ENCODE data around the gene GIMAP5.
"Not testable (repeated sequence)": the region's sequence is repeated elsewhere in the genome, so short reads cannot be mapped to it uniquely, and the experiment has no call there.

GIMAP5 gene

GRCh38 chr7:150753239-150753638 is 16.0 kb downstream of the GIMAP5 start:
- H3K36me3 ChIP-seq (ENCODE audit: control insufficient read depth, low read depth, low read length): no peaks in the 10 kb centered on the region
- H3K27me3 ChIP-seq (ENCODE audit: control insufficient read depth, insufficient read depth, low read length): peaks cover 41% of the 10 kb centered on the region
- H3K9me3 ChIP-seq (ENCODE audit: control insufficient read depth, low read depth, low read length): no peaks in the 10 kb centered on the region
- no peak overlapping the region for H3K9ac ChIP-seq (ENCODE audit: low read length)
- H3K4me3 ChIP-seq (ENCODE audit: low read length): no peak overlapping the region
- no peak overlapping the region for H3K27ac ChIP-seq (ENCODE audit: low read length)
- no peaks in the 10 kb centered on the region for H3K4me1 ChIP-seq (ENCODE audit: control insufficient read depth, low read depth, low read length)

GRCh38 chr7:150753826-150754603 is 16.8 kb downstream of the GIMAP5 start:
- Histone ChIP-seq H3K27ac (ENCODE audit: low read length) (no peak overlapping the region), H3K9me3 (ENCODE audit: control insufficient read depth, low read depth, low read length) (no peaks in the 10 kb centered on the region), H3K4me3 (ENCODE audit: low read length) (no peak overlapping the region), H3K9ac (ENCODE audit: low read length) (no peak overlapping the region), H3K27me3 (ENCODE audit: control insufficient read depth, insufficient read depth, low read length) (peaks cover 33% of the 10 kb centered on the region), H3K36me3 (ENCODE audit: control insufficient read depth, low read depth, low read length) (no peaks in the 10 kb centered on the region), H3K4me1 (ENCODE audit: control insufficient read depth, low read depth, low read length) (no peaks in the 10 kb centered on the region)

DNA sequence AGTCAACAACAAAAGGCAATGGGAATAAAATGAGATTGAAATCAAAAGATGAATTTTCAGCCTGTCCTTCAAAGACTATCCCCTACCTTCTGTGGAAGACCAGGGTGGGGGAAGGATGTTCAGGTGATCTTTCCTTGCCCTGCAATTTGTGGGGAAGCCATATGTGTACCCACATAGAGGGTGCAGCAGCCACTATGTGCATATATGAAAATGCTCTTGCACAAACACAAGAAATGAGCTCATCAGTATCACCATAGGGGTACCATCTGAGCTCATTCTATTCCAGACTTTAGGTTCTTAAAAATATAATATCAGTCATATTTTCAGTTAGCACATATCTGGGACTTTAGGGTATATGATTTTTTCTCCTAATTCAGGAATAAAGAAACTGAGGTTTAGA is 17.7 kb downstream of the GIMAP5 start:
- H3K27me3 ChIP-seq (ENCODE audit: control insufficient read depth, insufficient read depth, low read length): peaks cover 23% of the 10 kb centered on the region
- no peak overlapping the region for H3K27ac ChIP-seq (ENCODE audit: low read length)
- no peak overlapping the region for H3K4me3 ChIP-seq (ENCODE audit: low read length)
- H3K9me3 ChIP-seq (ENCODE audit: control insufficient read depth, low read depth, low read length): no peaks in the 10 kb centered on the region
- no peaks in the 10 kb centered on the region for H3K4me1 ChIP-seq (ENCODE audit: control insufficient read depth, low read depth, low read length)
- no peaks in the 10 kb centered on the region for H3K36me3 ChIP-seq (ENCODE audit: control insufficient read depth, low read depth, low read length)
- H3K9ac ChIP-seq (ENCODE audit: low read length): no peak overlapping the region

GRCh38 chr7:150755473-150756099 is 18.4 kb downstream of the GIMAP5 start:
- no peak overlapping the region for H3K27ac ChIP-seq (ENCODE audit: low read length)
- H3K4me3 ChIP-seq (ENCODE audit: low read length): no peak overlapping the region
- H3K4me1 ChIP-seq (ENCODE audit: control insufficient read depth, low read depth, low read length): no peaks in the 10 kb centered on the region
- peaks cover 22% of the 10 kb centered on the region for H3K27me3 ChIP-seq (ENCODE audit: control insufficient read depth, insufficient read depth, low read length)
- H3K9me3 ChIP-seq (ENCODE audit: control insufficient read depth, low read depth, low read length): no peaks in the 10 kb centered on the region
- no peaks in the 10 kb centered on the region for H3K36me3 ChIP-seq (ENCODE audit: control insufficient read depth, low read depth, low read length)
- no peak overlapping the region for H3K9ac ChIP-seq (ENCODE audit: low read length)

DNA sequence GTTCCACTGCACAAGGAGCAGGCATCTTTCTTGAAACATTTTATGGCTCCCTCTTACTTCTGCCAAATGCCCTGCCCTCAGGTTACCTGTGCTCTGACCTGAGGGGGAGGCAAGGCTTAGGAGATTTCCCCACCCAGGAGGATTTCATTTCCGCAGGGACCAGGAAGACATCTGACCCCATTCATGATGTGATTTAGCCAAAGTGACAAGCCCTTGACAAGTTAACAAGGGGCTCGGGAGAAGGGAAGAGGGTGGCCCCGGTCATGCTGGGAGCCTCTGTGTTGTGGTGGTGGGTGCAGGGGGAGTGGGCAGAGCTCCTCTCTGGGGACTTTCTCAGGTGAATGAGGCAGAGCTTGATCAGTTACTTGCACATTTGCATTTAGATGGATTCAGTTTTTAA is 18.9 kb downstream of the GIMAP5 start:
- Histone ChIP-seq H3K27ac (ENCODE audit: low read length) (no peak overlapping the region), H3K4me3 (ENCODE audit: low read length) (no peak overlapping the region), H3K27me3 (ENCODE audit: control insufficient read depth, insufficient read depth, low read length) (peaks cover 16% of the 10 kb centered on the region), H3K9me3 (ENCODE audit: control insufficient read depth, low read depth, low read length) (no peaks in the 10 kb centered on the region), H3K9ac (ENCODE audit: low read length) (no peak overlapping the region), H3K36me3 (ENCODE audit: control insufficient read depth, low read depth, low read length) (no peaks in the 10 kb centered on the region), H3K4me1 (ENCODE audit: control insufficient read depth, low read depth, low read length) (no peaks in the 10 kb centered on the region)

DNA sequence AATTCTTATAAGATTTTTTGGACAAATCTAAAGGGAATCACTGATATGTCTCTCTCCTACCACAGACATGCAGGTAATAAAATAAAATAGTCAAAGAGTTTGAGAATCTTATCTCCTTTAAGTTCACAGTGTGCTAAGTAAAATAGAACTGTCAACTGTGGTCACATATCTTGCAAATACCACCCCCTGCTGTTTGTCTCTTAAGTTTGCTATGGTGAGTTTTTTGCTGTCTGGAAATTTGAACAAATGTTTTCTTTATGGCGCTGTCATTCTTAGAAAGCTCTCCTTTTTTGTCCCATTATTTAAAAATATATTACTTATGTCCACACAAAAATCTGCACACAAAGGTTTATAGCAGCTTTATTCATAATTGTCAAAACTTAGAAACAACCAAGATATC is 19.6 kb downstream of the GIMAP5 start:
- Histone ChIP-seq H3K4me3 (ENCODE audit: low read length) (no peak overlapping the region), H3K27me3 (ENCODE audit: control insufficient read depth, insufficient read depth, low read length) (peaks cover 12% of the 10 kb centered on the region), H3K36me3 (ENCODE audit: control insufficient read depth, low read depth, low read length) (no peaks in the 10 kb centered on the region), H3K27ac (ENCODE audit: low read length) (no peak overlapping the region), H3K4me1 (ENCODE audit: control insufficient read depth, low read depth, low read length) (no peaks in the 10 kb centered on the region), H3K9me3 (ENCODE audit: control insufficient read depth, low read depth, low read length) (no peaks in the 10 kb centered on the region), H3K9ac (ENCODE audit: low read length) (no peak overlapping the region)

DNA sequence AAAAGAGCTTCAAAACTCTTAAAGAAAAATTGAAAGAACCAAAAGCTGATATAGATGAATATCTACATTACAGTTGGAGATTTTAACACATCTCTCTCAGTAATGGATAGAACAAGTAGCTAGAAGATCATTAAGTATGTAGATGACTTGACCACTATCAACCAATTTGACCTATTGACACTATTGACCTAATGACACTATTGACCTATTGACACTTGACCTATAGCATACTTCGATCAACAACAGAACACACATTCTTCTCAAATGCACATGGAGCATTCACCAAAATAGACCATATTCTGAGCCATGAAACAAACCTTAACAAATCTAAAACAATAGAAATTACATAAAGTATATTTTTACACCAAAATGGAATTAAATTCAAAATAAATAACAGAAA is 22.3 kb downstream of the GIMAP5 start:
- no peaks in the 10 kb centered on the region for H3K36me3 ChIP-seq (ENCODE audit: control insufficient read depth, low read depth, low read length)
- no peak overlapping the region for H3K27ac ChIP-seq (ENCODE audit: low read length)
- no peaks in the 10 kb centered on the region for H3K4me1 ChIP-seq (ENCODE audit: control insufficient read depth, low read depth, low read length)
- H3K9ac ChIP-seq (ENCODE audit: low read length): no peak overlapping the region
- no peaks in the 10 kb centered on the region for H3K27me3 ChIP-seq (ENCODE audit: control insufficient read depth, insufficient read depth, low read length)
- no peak overlapping the region for H3K4me3 ChIP-seq (ENCODE audit: low read length)
- H3K9me3 ChIP-seq (ENCODE audit: control insufficient read depth, low read depth, low read length): no peaks in the 10 kb centered on the region

GRCh38 chr7:150766334-150766709 is 29.1 kb downstream of the GIMAP5 start:
- Histone ChIP-seq H3K27ac (ENCODE audit: low read length) (no peak overlapping the region), H3K4me1 (ENCODE audit: control insufficient read depth, low read depth, low read length) (peaks cover 4% of the 10 kb centered on the region), H3K9ac (ENCODE audit: low read length) (no peak overlapping the region), H3K4me3 (ENCODE audit: low read length) (no peak overlapping the region), H3K36me3 (ENCODE audit: control insufficient read depth, low read depth, low read length) (no peaks in the 10 kb centered on the region), H3K9me3 (ENCODE audit: control insufficient read depth, low read depth, low read length) (no peaks in the 10 kb centered on the region), H3K27me3 (ENCODE audit: control insufficient read depth, insufficient read depth, low read length) (no peaks in the 10 kb centered on the region)

- Histone ChIP-seq H3K27me3 (ENCODE audit: control insufficient read depth, insufficient read depth, low read length) (no peaks in the 10 kb centered on the region), H3K4me3 (ENCODE audit: low read length) (no peak overlapping the region), H3K9ac (ENCODE audit: low read length) (no peak overlapping the region), H3K4me1 (ENCODE audit: control insufficient read depth, low read depth, low read length) (peaks cover 4% of the 10 kb centered on the region), H3K9me3 (ENCODE audit: control insufficient read depth, low read depth, low read length) (no peaks in the 10 kb centered on the region), H3K27ac (ENCODE audit: low read length) (no peak overlapping the region), H3K36me3 (ENCODE audit: control insufficient read depth, low read depth, low read length) (no peaks in the 10 kb centered on the region)
These were observed 32.5 kb downstream of the GIMAP5 start for GRCh38 chr7:150769768-150770167.

GRCh38 chr7:150774131-150774530 is 36.9 kb downstream of the GIMAP5 start:
- H3K4me3 ChIP-seq (ENCODE audit: low read length); H3K27ac ChIP-seq (ENCODE audit: low read length): not testable (repeated sequence)

DNA sequence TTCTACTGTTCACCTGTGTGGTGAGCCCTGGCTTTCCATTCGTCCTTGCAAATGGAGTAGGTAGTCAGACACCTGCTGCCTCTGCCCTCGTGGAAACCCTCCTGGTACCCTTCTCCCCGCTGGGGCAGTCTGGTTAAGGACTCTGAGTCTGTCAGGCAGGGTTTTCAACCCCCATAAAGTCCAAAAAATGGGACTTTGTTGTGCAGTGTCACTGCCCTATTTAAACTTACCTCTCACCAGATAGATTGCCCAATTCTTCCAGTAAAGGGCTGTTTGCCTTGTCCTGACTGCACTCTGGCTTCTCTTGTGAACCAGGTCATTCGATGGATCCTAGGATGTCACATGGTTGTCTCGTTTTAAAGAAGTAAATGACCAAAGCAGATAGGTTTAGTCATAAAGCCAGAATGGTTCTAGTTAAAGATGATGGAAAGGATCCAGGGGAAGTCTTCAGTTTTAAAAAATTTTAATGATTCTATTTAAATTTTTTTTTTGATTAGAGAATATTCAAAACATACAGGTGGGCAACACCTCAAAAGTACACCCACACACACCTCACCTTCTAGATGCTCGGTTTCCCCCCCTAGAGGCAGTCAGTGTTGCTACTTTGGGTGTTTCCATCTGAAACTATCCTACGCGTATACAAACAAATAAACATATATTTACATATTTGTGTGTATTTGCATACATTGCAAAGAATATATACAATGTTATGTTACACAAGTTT is 41.0 kb downstream of the GIMAP5 start:
- H3K9me3 ChIP-seq (ENCODE audit: control insufficient read depth, low read depth, low read length): no peaks in the 10 kb centered on the region
- no peaks in the 10 kb centered on the region for H3K36me3 ChIP-seq (ENCODE audit: control insufficient read depth, low read depth, low read length)
- no peak overlapping the region for H3K4me3 ChIP-seq (ENCODE audit: low read length)
- H3K27me3 ChIP-seq (ENCODE audit: control insufficient read depth, insufficient read depth, low read length): no peaks in the 10 kb centered on the region
- no peak overlapping the region for H3K9ac ChIP-seq (ENCODE audit: low read length)
- H3K4me1 ChIP-seq (ENCODE audit: control insufficient read depth, low read depth, low read length): no peaks in the 10 kb centered on the region
- H3K27ac ChIP-seq (ENCODE audit: low read length): no peak overlapping the region

More at GRCh38 chr7:150774131-150774530, 36.9 kb downstream of the GIMAP5 start:
- H3K36me3 ChIP-seq (ENCODE audit: control insufficient read depth, low read depth, low read length); H3K27me3 ChIP-seq (ENCODE audit: control insufficient read depth, insufficient read depth, low read length); H3K9ac ChIP-seq (ENCODE audit: low read length); H3K9me3 ChIP-seq (ENCODE audit: control insufficient read depth, low read depth, low read length); H3K4me1 ChIP-seq (ENCODE audit: control insufficient read depth, low read depth, low read length): not testable (repeated sequence)

All from iPS-18a (cell line).